Stimulated activated naive CD8-positive, alpha-beta T cell treated with anti-CD3 and anti-CD28 coated beads, Interleukin-15, Interleukin-2, amounts not matched to agents 100 ng/mL and 50 ng/mL, for 24 hours (primary cell): ENCODE results near the gene ANKRD62.
"Not testable (repeated sequence)": the region's sequence is repeated elsewhere in the genome, so short reads cannot be mapped to it uniquely, and the experiment has no call there.

Source experiments
- H3K27ac Mint-ChIP-seq: one replicate; pipeline ENCODE4 v1.8.0; 2021; ENCODE audit warnings: mild to moderate bottlenecking, mixed read lengths
- H3K27me3 Mint-ChIP-seq: one replicate; pipeline ENCODE4 v1.8.0; 2021; ENCODE audit warnings: mixed read lengths
- H3K36me3 Mint-ChIP-seq: one replicate; pipeline ENCODE4 v1.8.0; 2021; ENCODE audit warnings: low read depth, mixed read lengths
- H3K4me1 Mint-ChIP-seq: one replicate; pipeline ENCODE4 v1.8.0; 2021; ENCODE audit warnings: low read depth, mixed read lengths
- H3K4me3 Mint-ChIP-seq: one replicate; pipeline ENCODE4 v1.8.0; 2021; ENCODE audit warnings: mild to moderate bottlenecking, mixed read lengths
- H3K9me3 Mint-ChIP-seq: one replicate; pipeline ENCODE4 v1.8.0; 2021; ENCODE audit warnings: mixed read lengths

Gene ANKRD62

GRCh38 chr18:12059334-12060181 is 34.1 kb upstream of the ANKRD62 start:
- H3K27ac Mint-ChIP-seq, result no peak overlapping the region
- H3K4me1 Mint-ChIP-seq, result no peaks in the 10 kb centered on the region
- H3K4me3 Mint-ChIP-seq, result no peak overlapping the region
- H3K36me3 Mint-ChIP-seq, result no peaks in the 10 kb centered on the region
- no peaks in the 10 kb centered on the region for H3K9me3 Mint-ChIP-seq
- no peaks in the 10 kb centered on the region for H3K27me3 Mint-ChIP-seq

GRCh38 chr18:12060182-12060870 is 33.3 kb upstream of the ANKRD62 start:
- H3K9me3 Mint-ChIP-seq, result no peaks in the 10 kb centered on the region
- no peaks in the 10 kb centered on the region for H3K36me3 Mint-ChIP-seq
- H3K27me3 Mint-ChIP-seq, result no peaks in the 10 kb centered on the region
- H3K4me3 Mint-ChIP-seq, result no peak overlapping the region
- H3K4me1 Mint-ChIP-seq, result no peaks in the 10 kb centered on the region
- no peak overlapping the region for H3K27ac Mint-ChIP-seq

DNA sequence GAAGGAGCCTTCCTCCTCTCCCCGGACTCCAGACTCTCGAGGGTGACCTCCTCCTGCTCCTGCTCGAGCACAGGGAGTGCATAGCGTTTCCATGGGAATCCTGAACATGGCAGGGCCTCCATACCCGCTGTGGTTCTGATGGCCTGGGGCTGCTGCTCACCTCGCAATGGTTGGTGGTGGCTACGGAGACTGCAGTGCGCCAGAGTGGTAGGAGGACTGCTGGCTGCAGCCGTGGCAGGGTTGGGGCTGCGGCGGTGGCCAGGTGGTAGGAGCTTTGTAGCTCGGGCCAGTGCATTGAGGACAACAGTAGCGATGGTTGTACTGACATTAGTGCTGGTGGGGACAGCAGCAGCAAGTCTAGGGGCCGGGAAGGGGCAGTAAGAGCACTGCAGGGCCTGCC is 32.0 kb upstream of the ANKRD62 start:
- H3K27me3 Mint-ChIP-seq, result no peaks in the 10 kb centered on the region
- H3K9me3 Mint-ChIP-seq, result no peaks in the 10 kb centered on the region
- H3K27ac Mint-ChIP-seq, result no peak overlapping the region
- no peaks in the 10 kb centered on the region for H3K4me1 Mint-ChIP-seq
- H3K4me3 Mint-ChIP-seq, result no peak overlapping the region
- no peaks in the 10 kb centered on the region for H3K36me3 Mint-ChIP-seq

GRCh38 chr18:12062974-12063373 is 30.7 kb upstream of the ANKRD62 start:
- Mint-ChIP-seq H3K4me1 (no peaks in the 10 kb centered on the region), H3K27me3 (no peaks in the 10 kb centered on the region), H3K27ac (no peak overlapping the region), H3K36me3 (no peaks in the 10 kb centered on the region), H3K9me3 (no peaks in the 10 kb centered on the region), H3K4me3 (no peak overlapping the region)

DNA sequence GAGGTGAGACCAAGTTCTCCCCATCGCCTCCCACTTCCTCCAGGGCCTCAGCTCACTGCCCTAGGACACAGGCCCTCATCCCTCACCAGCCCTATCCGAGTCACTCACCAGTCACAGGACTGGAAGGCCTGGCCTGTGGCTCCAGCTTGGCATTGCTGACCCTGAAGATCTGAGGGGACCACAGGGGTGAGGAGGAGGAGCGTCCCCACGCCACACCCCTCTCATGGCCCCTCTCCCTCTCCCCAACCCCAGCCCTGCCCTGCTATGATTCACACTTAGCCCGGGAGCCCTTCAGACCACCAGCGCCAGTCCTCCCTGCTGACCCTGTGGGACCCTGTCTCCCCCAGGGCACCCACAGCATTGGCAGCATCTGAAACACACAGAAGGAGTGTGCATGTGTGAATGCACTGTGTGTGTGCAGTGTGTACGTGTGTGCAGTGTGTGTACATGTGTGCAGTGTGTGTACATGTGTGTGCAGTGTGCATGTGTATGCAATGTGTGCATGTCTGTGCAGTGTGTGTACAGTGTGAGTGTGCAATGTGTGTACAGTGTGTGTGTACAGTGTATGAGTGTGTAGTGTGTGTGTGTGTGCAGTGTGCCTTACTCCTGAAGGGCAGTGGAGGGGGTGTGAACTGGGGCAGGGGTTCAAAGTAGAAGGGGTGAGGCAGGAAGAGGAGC is 29.4 kb upstream of the ANKRD62 start:
- Mint-ChIP-seq H3K4me1 (no peaks in the 10 kb centered on the region), H3K9me3 (no peaks in the 10 kb centered on the region), H3K36me3 (no peaks in the 10 kb centered on the region), H3K27ac (no peak overlapping the region), H3K4me3 (no peak overlapping the region), H3K27me3 (peaks cover 7% of the 10 kb centered on the region)

- Mint-ChIP-seq H3K4me1 (no peaks in the 10 kb centered on the region), H3K27ac (no peak overlapping the region), H3K4me3 (no peak overlapping the region), H3K36me3 (no peaks in the 10 kb centered on the region), H3K27me3 (peaks cover 8% of the 10 kb centered on the region), H3K9me3 (no peaks in the 10 kb centered on the region)
These were observed 28.2 kb upstream of the ANKRD62 start for GRCh38 chr18:12065397-12065796.

- no peaks in the 10 kb centered on the region for H3K9me3 Mint-ChIP-seq
- no peaks in the 10 kb centered on the region for H3K4me1 Mint-ChIP-seq
- no peak overlapping the region for H3K27ac Mint-ChIP-seq
- H3K4me3 Mint-ChIP-seq, result no peak overlapping the region
- H3K36me3 Mint-ChIP-seq, result no peaks in the 10 kb centered on the region
- H3K27me3 Mint-ChIP-seq, result peaks cover 8% of the 10 kb centered on the region
These were observed 26.6 kb upstream of the ANKRD62 start for GRCh38 chr18:12066910-12067511.

DNA sequence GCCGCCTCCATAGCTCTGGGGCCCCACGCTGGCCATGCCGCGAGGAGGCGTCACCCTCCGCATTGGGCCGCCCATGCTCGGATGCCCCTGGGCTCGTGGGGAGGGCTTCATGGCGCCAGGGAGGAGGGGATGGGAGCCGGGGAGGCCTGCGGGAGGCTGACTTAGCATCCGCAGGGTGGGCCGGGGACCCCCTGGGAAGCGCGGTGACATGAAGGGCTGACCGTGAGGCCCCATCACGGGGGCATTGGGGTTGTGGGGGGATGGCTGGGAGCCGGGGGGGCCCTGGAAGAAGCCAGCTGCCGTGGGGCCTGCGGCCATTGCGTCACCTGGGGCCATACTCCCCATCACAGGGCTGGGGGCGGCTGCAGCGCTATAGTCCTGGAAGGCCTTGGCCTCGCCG is 26.0 kb upstream of the ANKRD62 start:
- Mint-ChIP-seq H3K4me1 (no peaks in the 10 kb centered on the region), H3K36me3 (no peaks in the 10 kb centered on the region), H3K27me3 (peaks cover 8% of the 10 kb centered on the region), H3K27ac (no peak overlapping the region), H3K9me3 (no peaks in the 10 kb centered on the region), H3K4me3 (no peak overlapping the region)

DNA sequence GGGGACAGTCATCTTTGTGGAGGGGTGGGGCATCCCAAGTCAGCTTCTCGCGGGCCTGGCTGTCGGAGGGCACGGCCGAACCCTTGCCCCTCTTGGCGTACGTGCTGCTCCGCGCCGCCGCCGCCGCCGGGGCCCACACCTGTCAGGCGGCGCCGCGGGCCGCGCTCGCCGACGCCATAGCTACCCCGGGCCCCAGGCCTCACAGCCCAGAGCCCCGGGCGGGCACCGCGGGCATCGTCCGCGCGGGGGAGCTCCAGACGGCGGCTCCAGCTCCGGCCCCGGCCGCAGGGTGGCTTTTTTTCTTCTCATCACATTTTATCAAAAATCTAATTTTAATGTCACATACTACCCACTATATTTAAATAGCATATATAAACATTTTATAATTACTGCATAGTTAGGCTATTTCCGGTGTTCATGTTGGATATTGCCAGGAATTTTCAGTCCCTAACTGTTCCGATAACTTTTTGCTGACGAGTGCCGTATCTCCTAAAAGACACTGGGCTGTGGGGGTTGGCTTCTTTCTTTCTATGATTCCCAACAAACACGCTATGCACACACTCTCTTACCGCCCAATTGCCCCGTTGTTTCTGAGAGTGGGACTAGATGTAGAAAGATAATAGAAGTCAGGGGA is 25.2 kb upstream of the ANKRD62 start:
- H3K4me3 Mint-ChIP-seq, H3K36me3 Mint-ChIP-seq, H3K9me3 Mint-ChIP-seq, H3K27ac Mint-ChIP-seq, H3K4me1 Mint-ChIP-seq: not testable (repeated sequence)
- H3K27me3 Mint-ChIP-seq, result peaks cover 12% of the 10 kb centered on the region

DNA sequence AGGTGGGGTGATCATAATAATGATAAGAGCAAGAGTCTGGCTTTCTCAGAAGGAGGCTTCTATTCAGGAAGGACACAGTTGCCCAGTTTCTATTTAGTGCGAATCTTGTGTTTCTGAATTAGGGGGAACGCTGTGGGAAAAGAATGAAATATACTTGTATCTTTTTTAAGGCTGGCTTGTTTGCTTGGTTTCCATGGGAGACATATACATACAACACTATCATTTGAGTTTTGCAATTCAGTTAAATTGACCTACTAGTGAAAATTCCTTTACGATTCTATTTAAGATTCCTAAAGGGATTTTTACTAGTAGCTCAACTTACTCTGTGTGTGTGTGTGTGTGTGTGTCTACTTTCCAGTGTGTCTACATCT is 24.7 kb upstream of the ANKRD62 start:
- H3K4me3 Mint-ChIP-seq, result no peak overlapping the region
- H3K4me1 Mint-ChIP-seq, result no peaks in the 10 kb centered on the region
- H3K27me3 Mint-ChIP-seq, result peaks cover 14% of the 10 kb centered on the region
- no peak overlapping the region for H3K27ac Mint-ChIP-seq
- H3K36me3 Mint-ChIP-seq, result no peaks in the 10 kb centered on the region
- H3K9me3 Mint-ChIP-seq, result no peaks in the 10 kb centered on the region

DNA sequence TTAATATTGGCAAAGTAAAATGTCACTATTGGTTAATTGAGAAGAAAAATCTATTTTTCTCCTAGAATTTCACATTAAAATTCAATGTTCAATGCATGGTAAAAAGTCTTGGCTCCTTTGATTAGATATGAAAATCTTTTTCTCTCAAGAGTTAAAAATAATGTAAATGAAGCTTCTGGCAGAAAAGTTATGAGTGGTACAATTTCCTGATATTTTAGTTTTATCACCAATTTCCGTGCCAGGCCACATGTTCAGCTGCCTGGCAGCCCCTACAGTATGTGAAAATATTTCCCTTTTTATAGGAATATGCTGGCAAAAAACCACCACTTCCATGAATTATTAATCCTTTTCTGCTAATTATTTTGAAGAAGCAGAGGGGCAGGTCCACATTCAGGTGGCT is 22.6 kb upstream of the ANKRD62 start:
- not testable (repeated sequence) for H3K27ac Mint-ChIP-seq, H3K4me1 Mint-ChIP-seq, H3K4me3 Mint-ChIP-seq, H3K9me3 Mint-ChIP-seq, H3K36me3 Mint-ChIP-seq
- peaks cover 18% of the 10 kb centered on the region for H3K27me3 Mint-ChIP-seq

DNA sequence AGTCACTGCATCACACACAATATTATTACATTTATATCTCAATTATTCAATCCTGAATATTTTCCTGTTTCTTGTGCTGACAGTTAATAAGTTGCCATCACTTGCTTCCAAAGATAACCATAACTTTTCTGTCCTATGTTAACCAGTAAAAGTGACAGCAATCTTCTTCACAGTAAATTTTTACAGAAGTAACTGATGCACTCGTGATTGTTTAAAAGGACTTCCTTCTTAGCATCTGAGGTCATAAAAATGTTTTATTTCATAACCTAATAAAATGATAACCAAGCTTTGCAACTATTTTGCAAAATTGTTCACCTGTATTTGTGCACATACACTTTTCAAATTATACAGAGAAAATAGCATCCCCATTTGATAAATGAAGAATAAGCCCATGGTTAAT is 20.6 kb upstream of the ANKRD62 start:
- Mint-ChIP-seq H3K36me3 (no peaks in the 10 kb centered on the region), H3K9me3 (no peaks in the 10 kb centered on the region), H3K27me3 (peaks cover 21% of the 10 kb centered on the region)

DNA sequence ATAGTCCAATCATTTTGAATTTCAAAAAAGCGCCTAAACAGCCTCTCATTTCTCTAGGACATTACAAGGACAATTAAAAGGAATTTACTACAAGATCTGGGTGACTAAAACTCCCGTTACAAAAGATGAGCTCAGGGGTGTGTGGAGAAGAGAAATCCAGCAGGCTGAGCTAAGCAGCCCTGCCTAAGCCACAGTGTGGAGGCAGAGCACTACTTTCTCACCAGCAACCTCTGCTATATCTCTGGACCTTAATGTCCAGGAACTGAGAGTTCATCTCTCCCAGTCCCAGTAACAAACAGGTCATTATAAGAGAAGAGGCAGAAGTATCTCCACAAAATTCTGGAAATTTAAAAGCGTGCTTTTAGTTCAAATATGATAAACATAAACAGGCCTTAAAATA is 18.9 kb upstream of the ANKRD62 start:
- Mint-ChIP-seq H3K4me3 (no peak overlapping the region), H3K27me3 (peaks cover 13% of the 10 kb centered on the region), H3K27ac (no peak overlapping the region), H3K4me1 (no peaks in the 10 kb centered on the region), H3K9me3 (no peaks in the 10 kb centered on the region), H3K36me3 (no peaks in the 10 kb centered on the region)

More for the DNA sequence above, 20.6 kb upstream of the ANKRD62 start:
- no peaks in the 10 kb centered on the region for H3K4me1 Mint-ChIP-seq
- H3K27ac Mint-ChIP-seq, result no peak overlapping the region
- H3K4me3 Mint-ChIP-seq, result no peak overlapping the region

- Mint-ChIP-seq H3K4me3 (no peak overlapping the region), H3K27ac (no peak overlapping the region), H3K36me3 (no peaks in the 10 kb centered on the region), H3K4me1 (no peaks in the 10 kb centered on the region), H3K9me3 (no peaks in the 10 kb centered on the region), H3K27me3 (peaks cover 13% of the 10 kb centered on the region)
These were observed 17.1 kb upstream of the ANKRD62 start for GRCh38 chr18:12076424-12077140.
